HFF-Myc (cell line): ENCODE measurements around the gene SV2A.

ENCODE experiments used
- DNase-seq: peaks from one replicate; pipeline ENCODE4 v3.0.0-alpha.2; 2011; ENCODE audit warnings: low read depth; ENCODE audit errors: extremely low read depth
- H3K4me3 ChIP-seq: replicated peaks from 2 replicates; pipeline ENCODE4 v1.5.1; 2011; ENCODE audit warnings: low read depth, mild to moderate bottlenecking, control low read depth, low read length
- TF ChIP-seq, protein P1 (sequence below): IDR thresholded peaks from 2 replicates; pipeline ENCODE4 v1.5.1; 2012; ENCODE audit warnings: mild to moderate bottlenecking, low read depth, low read length, control low read depth; ENCODE audit errors: missing control alignments

Gene SV2A

DNA sequence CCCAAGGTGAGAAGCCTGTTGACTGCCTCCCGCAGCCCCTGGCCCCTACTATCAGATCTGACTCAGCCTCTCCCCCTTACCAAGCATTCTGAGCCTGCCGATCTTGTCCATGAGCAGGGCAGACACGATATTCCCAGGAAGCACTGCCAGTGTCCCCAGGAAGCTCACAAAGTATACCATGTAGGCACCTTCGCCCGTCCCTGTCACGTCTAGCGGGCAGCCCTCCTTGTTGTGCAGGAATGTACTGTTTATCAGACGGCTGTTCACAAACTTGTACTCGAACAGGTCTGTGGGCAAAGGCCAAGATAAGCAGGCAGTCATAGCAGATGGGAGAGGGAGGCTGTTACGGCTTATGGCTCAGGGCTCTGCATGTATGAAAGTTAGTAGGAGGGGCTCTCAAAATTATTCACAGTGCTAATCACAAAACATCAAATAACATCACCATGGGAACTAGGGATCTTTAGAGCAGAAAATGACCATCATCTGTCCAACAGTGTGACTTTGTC lies 11.0 kb downstream of the SV2A start:
- H3K4me3 ChIP-seq = no peak overlapping the region
- TF ChIP-seq, protein P1, sequence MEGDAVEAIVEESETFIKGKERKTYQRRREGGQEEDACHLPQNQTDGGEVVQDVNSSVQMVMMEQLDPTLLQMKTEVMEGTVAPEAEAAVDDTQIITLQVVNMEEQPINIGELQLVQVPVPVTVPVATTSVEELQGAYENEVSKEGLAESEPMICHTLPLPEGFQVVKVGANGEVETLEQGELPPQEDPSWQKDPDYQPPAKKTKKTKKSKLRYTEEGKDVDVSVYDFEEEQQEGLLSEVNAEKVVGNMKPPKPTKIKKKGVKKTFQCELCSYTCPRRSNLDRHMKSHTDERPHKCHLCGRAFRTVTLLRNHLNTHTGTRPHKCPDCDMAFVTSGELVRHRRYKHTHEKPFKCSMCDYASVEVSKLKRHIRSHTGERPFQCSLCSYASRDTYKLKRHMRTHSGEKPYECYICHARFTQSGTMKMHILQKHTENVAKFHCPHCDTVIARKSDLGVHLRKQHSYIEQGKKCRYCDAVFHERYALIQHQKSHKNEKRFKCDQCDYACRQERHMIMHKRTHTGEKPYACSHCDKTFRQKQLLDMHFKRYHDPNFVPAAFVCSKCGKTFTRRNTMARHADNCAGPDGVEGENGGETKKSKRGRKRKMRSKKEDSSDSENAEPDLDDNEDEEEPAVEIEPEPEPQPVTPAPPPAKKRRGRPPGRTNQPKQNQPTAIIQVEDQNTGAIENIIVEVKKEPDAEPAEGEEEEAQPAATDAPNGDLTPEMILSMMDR = no peak
- DNase-seq = no peak

DNA sequence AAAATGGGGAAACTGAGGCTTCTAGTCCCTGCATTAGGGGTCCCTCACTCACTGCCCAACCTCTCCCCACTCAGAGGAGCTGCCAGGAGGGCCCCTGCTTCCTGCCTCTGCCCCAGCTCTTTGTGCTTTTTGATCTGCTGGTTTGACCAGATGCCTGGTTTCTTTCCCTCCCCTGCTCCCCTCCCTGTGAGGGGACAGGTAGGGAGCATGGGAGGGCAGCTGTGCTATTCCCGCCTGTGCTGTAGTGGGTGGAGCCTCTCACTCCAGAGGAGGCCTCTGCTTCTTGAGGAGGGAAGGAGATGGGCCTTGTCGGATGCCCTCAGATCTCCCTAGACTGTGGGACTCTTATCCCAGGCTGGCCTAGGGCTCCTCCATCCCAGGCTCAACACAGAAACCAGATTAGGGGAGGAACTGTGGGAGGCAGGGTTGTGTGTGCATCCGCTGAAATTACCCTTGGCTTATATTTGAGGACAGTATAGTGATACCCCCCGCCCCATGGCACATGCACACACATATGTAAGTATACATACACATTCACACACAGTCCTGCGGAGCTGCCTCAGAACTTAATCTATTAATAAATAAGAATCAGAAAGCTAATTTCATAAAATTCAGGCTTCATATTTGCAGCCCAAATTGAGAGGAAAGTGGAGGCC lies 13.7 kb downstream of the SV2A start:
- DNase-seq = no peak
- TF ChIP-seq, protein P1 = no peak
- H3K4me3 ChIP-seq = no peak overlapping the region

DNA sequence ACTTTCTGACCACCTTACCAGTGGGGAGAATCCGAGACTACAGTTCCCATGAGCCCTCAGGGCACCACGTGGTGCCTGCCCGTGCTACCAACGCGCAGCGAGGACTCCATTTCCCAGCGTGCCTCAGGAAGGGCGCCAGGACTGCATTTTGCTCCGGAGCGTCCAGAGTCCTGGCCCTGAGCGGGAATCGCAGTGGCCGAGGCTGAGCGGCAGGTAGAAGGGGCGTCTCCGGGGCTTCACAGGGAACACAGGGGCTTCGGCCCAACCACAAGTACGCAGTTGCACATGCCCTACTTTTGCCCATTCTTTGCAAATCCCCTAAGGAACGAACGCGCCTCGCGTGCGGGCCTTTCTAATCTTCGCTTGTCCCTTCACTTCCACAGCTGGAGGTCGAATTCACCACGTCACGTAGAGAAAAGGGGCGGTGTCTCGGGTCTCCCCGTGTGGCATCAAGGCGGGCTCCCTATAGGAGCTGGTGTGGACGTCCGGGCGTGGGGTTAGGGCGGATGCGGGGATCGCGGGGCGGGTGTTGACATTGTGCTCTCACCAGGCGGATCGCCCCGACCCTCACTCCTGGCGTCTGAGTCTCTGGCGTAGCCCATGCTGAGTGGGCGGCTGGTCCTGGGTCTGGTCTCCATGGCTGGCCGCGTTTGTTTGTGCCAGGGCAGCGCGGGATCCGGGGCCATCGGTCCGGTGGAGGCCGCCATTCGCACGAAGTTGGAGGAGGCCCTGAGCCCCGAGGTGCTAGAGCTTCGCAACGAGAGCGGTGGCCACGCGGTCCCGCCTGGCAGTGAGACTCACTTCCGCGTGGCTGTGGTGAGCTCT lies 18.0 kb downstream of the SV2A start, which contains the start of gene BOLA1:
TSS of gene BOLA1 (plus strand) at position 109 of the 825 bp plus-strand sequence. CDS start at position 601, 492 bp downstream.
- TF ChIP-seq, protein P1 = no peak
- peak; percentile 81 for DNase-seq
- peak within 1 kb of the TSS; percentile 61 for H3K4me3 ChIP-seq

DNA sequence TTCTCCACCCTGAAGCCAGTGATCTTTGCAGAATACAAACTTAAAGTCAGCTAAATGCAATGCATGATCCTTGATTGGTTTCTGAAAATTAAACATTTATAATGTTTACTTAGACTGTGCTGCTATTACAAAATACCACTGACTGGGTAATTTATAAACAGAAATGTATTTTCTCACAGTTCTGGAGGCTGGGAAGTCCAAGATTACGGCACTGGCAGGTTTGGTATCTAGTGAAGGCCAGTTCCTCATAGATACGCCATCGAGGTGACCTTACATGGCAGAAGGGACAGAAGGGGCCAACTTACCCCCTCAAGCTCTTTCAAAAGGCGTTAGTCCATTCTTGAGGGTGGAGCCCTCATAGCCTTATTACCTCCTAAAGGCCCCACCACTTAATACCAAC lies 21.1 kb downstream of the SV2A start:
- no peak for DNase-seq

DNA sequence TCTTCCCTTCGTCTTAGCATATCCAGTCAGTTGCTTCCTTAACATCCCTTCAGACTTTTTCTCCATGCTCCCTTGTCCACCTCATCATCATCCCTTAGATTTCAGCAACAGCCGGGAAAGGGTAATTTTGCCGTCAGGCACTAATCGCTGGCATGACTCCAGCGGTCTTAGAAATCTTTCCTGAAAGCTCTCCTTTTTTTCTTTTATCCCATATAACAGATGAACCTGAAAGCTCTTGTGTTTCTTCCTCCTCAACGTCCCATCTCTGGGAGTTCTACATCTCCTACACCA lies 28.7 kb downstream of the SV2A start:
- no peak for DNase-seq
- TF ChIP-seq, protein P1 = no peak
- peak overlapping the region; percentile 57 for H3K4me3 ChIP-seq

More for the DNA sequence above, 21.1 kb downstream of the SV2A start:
- TF ChIP-seq, protein P1 = no peak
- H3K4me3 ChIP-seq = no peak overlapping the region

DNA sequence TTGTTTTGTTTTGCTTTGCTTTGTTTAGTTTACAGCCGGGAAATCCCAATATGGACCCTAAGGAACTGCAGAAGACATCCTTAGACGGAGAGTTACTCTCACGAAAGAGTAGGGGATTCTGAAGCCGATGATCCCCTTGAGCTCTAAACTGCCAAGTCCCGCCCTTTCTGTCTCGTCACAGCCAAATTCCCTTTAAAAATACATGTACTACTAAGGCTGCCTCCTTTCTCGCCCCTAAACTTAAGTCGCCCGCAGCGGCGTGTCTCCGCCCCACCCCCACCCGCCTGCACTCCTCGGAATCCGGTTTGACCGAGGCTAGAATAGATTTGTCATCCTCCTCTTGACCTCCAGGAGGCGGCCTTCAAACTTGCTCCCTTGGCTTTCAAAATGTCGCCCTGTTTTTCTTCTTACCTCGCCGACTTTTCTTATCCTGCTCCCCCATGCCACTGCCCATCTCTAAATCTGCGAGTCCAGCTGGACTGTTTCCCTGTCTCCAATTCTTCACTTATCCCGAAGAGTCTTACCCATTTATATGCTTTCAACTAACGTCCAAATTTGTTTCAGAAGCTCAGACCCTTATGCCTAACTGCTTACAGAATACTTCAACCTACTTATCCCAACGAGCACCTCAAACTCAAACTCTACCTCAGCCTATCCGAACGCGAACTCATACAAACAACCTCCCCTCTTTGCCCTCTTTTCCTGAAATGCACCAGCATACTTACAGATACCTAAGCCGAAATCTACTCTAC lies 29.2 kb downstream of the SV2A start:
- TF ChIP-seq, protein P1 = peak; percentile 61
- peak overlapping the region; percentile 57 for H3K4me3 ChIP-seq
- no peak for DNase-seq
